SK-N-SH (cell line): ENCODE measurements around the gene TMEM39B. TPM values are rescaled to one million over a fixed set of nuclear protein-coding genes. Genes with fewer than 3 reads are reported as not detected.

Source experiments
- CTCF ChIA-PET: fragments of 300-600, 350-600 bp; formaldehyde crosslinking; extraction: SDS; loops from one replicate; lab custom pipeline; 2021; lab: Yijun Ruan, JAX
- POLR2A ChIA-PET: fragments of 350-600 bp; sonication (Branson Sonifier 250); formaldehyde crosslinking; extraction: SDS; loops from one replicate; lab custom pipeline; 2020; ENCODE audit warnings: antibody characterized with exemption, inconsistent platforms; lab: Yijun Ruan, JAX
- DNase-seq: peaks from one replicate; pipeline ENCODE4 v3.0.0; 2012
- H2AFZ ChIP-seq: fragments of 200-600 bp; sonication (generic); 2 replicates; pipeline ENCODE4 v1.8.1; 2016; ENCODE audit warnings: antibody characterized with exemption, mild to moderate bottlenecking, low read depth
- H3F3A ChIP-seq: fragments of 200-600 bp; sonication (generic); replicated peaks from 2 replicates; pipeline ENCODE3; 2016; ENCODE audit warnings: antibody characterized with exemption, mild to moderate bottlenecking; ENCODE audit not compliant: insufficient read depth
- H3K27ac ChIP-seq, 2 experiments: fragments of 200-500 bp in 1 of 2; fragments of 200-600 bp in 1 of 2; sonication (Bioruptor generic) in 1 of 2; sonication (generic), shearing (Covaris generic) in 1 of 2; 2 replicates each; pipeline versions ENCODE4 v1.5.1 to v1.6.1; 2014 to 2016; ENCODE audit warnings: low read depth in 2 of 2, inconsistent platforms in 1 of 2, low read length in 1 of 2, mild to moderate bottlenecking in 1 of 2, mixed read lengths in 1 of 2
- H3K27me3 ChIP-seq: fragments of 200-600 bp; sonication (generic), shearing (Covaris generic); 2 replicates; pipeline ENCODE4 v1.6.1; 2016; ENCODE audit warnings: mixed run types; ENCODE audit not compliant: insufficient read depth
- H3K36me3 ChIP-seq, 2 experiments: fragments of 200-500 bp in 1 of 2; fragments of 200-600 bp in 1 of 2; sonication (Bioruptor generic) in 1 of 2; sonication (generic) in 1 of 2; replicated peaks in 1 of 2; 2 replicates each; pipeline versions ENCODE3 to v1.5.1; 2014 to 2016; ENCODE audit warnings: low read length in 1 of 2, mild to moderate bottlenecking in 1 of 2; ENCODE audit not compliant: insufficient read depth in 2 of 2, control insufficient read depth in 1 of 2
- H3K4me1 ChIP-seq, 2 experiments: fragments of 200-500 bp in 1 of 2; fragments of 200-600 bp in 1 of 2; sonication (Bioruptor generic) in 1 of 2; sonication (generic), shearing (Covaris generic) in 1 of 2; 2 replicates each; pipeline versions ENCODE4 v1.5.1 to v1.6.1; 2014 to 2016; ENCODE audit warnings: low read depth in 1 of 2, low read length in 1 of 2, mixed run types in 1 of 2; ENCODE audit not compliant: insufficient read depth in 2 of 2, control insufficient read depth in 1 of 2
- H3K4me2 ChIP-seq: fragments of 200-600 bp; sonication (generic), shearing (Covaris generic); 2 replicates; pipeline ENCODE4 v1.6.1; 2017; ENCODE audit warnings: mixed run types
- H3K4me3 ChIP-seq, 2 experiments: fragments of 200-500 bp in 1 of 2; fragments of 200-600 bp in 1 of 2; sonication (Bioruptor generic) in 1 of 2; sonication (generic), shearing (Covaris generic) in 1 of 2; 2 replicates each; pipeline versions ENCODE4 v1.5.1 to v1.8.1; 2014 to 2016; ENCODE audit warnings: low read depth in 2 of 2, inconsistent platforms in 1 of 2, low read length in 1 of 2, mild to moderate bottlenecking in 1 of 2, mixed read lengths in 1 of 2, moderate library complexity in 1 of 2
- H3K79me2 ChIP-seq: fragments of 200-600 bp; sonication (generic); 2 replicates; pipeline ENCODE4 v1.8.1; 2017; ENCODE audit warnings: mild to moderate bottlenecking; ENCODE audit not compliant: insufficient read depth
- H3K9ac ChIP-seq: fragments of 200-600 bp; sonication (generic); 2 replicates; pipeline ENCODE4 v1.6.1; 2017; ENCODE audit warnings: mixed run types
- H3K9me2 ChIP-seq: fragments of 200-600 bp; sonication (generic); 2 replicates; pipeline ENCODE4 v1.6.1; 2017; ENCODE audit warnings: mixed run types
- H3K9me3 ChIP-seq: fragments of 200-600 bp; sonication (generic); 2 replicates; pipeline ENCODE4 v1.6.1; 2017; ENCODE audit warnings: mixed run types, mild to moderate bottlenecking, moderate library complexity
- H4K20me1 ChIP-seq: fragments of 200-600 bp; sonication (generic); 2 replicates; pipeline ENCODE4 v1.6.1; 2017; ENCODE audit warnings: mild to moderate bottlenecking, mixed run types; ENCODE audit not compliant: insufficient read depth
- CTCF ChIP-seq: fragments of 200-600 bp; sonication (generic); IDR thresholded peaks from 2 replicates; pipeline ENCODE4 v1.6.1; 2017; ENCODE audit warnings: antibody characterized with exemption, mild to moderate bottlenecking, moderate library complexity
- ELF1 ChIP-seq: IDR thresholded peaks from 2 replicates; pipeline ENCODE4 v1.4.0; 2012
- FOSL2 ChIP-seq: IDR thresholded peaks from 2 replicates; pipeline ENCODE4 v1.4.0; 2012; ENCODE audit warnings: low read depth, mild to moderate bottlenecking, moderate library complexity, borderline replicate concordance
- FOXJ3 ChIP-seq: sonication (generic); formaldehyde crosslinking; IDR thresholded peaks from 2 replicates; pipeline ENCODE4 v1.5.1; 2020; ENCODE audit warnings: mild to moderate bottlenecking, missing genetic modification reagents
- GATA2 ChIP-seq: sonication (generic); formaldehyde crosslinking; IDR thresholded peaks from 2 replicates; pipeline ENCODE4 v1.5.0; 2020; ENCODE audit warnings: mild to moderate bottlenecking, missing genetic modification reagents
- MEF2A ChIP-seq: IDR thresholded peaks from 2 replicates; pipeline ENCODE4 v1.4.0; 2012; ENCODE audit warnings: low read depth, borderline replicate concordance
- MXI1 ChIP-seq: IDR thresholded peaks from 2 replicates; pipeline ENCODE4 v1.6.1; 2012; ENCODE audit warnings: mild to moderate bottlenecking, low read depth, low read length, improper control_type of control experiment
- PBX3 ChIP-seq: IDR thresholded peaks from 2 replicates; pipeline ENCODE4; 2012
- POLR2AphosphoS5 ChIP-seq: IDR thresholded peaks from 2 replicates; pipeline ENCODE4 v1.6.1; 2012; ENCODE audit warnings: low read depth, low read length
- RXRA ChIP-seq: IDR thresholded peaks from 2 replicates; pipeline ENCODE4 v1.4.0; 2012; ENCODE audit warnings: low read depth, mild to moderate bottlenecking, borderline replicate concordance
- WGBS: methylation state at CpG from one replicate; pipeline ENCODE4 v1.1.6; 2017; ENCODE audit warnings: low lambda C conversion rate; 5-methylcytosine and 5-hydroxymethylcytosine counted together
- polyA plus RNA-seq, 3 experiments: library from polyadenylated mRNA; depleted of rRNA; stranded (reverse); fragments of >200 nt; gene quantifications; 2 replicates each; pipeline ENCODE4 v1.2.3, GENCODE V29; 2012

TMEM39B gene
- polyA plus RNA-seq, 1 of the 3 experiments (the other 2 are of a cell fraction) = 25.1 TPM

- peak overlapping the region in 1 of 2 experiments; percentile 16; a peak in 1 of 4 replicates for H3K27ac ChIP-seq
- peaks cover 11% of the 10 kb centered on the region for H4K20me1 ChIP-seq
- H2AFZ ChIP-seq = no peak overlapping the region
- ChIA-PET CTCF (no interaction called here), POLR2A (no interaction called here)
- no peak overlapping the region for H3K4me3 ChIP-seq
- no peak overlapping the region for H3K9ac ChIP-seq
- H3K4me2 ChIP-seq = 0 out of 2 replicates have a peak overlapping the region, but pooled peaks have one; percentile 5
- H3K79me2 ChIP-seq = peaks cover 12% of the 10 kb centered on the region
- H3K4me1 ChIP-seq = peaks cover 12 to 32% of the 10 kb centered on the region in 2 experiments
- WGBS = 87% methylated on average over 5 of the region's 5 CpGs
- peaks cover 57% of the 10 kb centered on the region for H3F3A ChIP-seq
- TF ChIP-seq POLR2AphosphoS5 (peak; percentile 35; the same call in 1 of the 2 replicates), MEF2A (no peak)
- TF ChIP-seq, all 33 proteins: peak for 1
- H3K9me3 ChIP-seq = no peaks in the 10 kb centered on the region
- no peaks in the 10 kb centered on the region for H3K27me3 ChIP-seq
- no peak for DNase-seq
- H3K9me2 ChIP-seq = no peaks in the 10 kb centered on the region
- peaks cover under 1 to 9% of the 10 kb centered on the region in 2 experiments for H3K36me3 ChIP-seq
Observed at GRCh38 chr1:32068957-32069588, 3.7 kb upstream of the TMEM39B start.

GRCh38 chr1:32071758-32072621 lies 749 bp upstream of the TMEM39B start:
- peaks cover 8 to 10% of the 10 kb centered on the region in 2 experiments for H3K36me3 ChIP-seq
- H3F3A ChIP-seq = peaks cover 34% of the 10 kb centered on the region
- ChIA-PET CTCF (interaction anchor here (1.0 to 1.2 kb wide), 2 partner anchors 108 to 309 kb away, joined by 3 to 5 read pairs; no protein-coding TSS in a partner anchor), POLR2A (interaction anchor here (0.9 to 2.4 kb wide), 13 partner anchors 9 to 139 kb away, joined by 3 to 16 read pairs (median 5); partner anchors contain the start of genes KHDRBS1, KPNA6 and TXLNA)
- WGBS = 27% methylated on average over 14 of the region's 14 CpGs
- H3K9me3 ChIP-seq = no peaks in the 10 kb centered on the region
- H2AFZ ChIP-seq = peak overlapping the region; percentile 76; the same call in 1 of the 2 replicates
- peak overlapping the region; percentile 84 to 92 for H3K27ac ChIP-seq
- peak overlapping the region; percentile 83 for H3K9ac ChIP-seq
- DNase-seq = no peak
- H3K9me2 ChIP-seq = no peaks in the 10 kb centered on the region
- H3K79me2 ChIP-seq = peaks cover 26% of the 10 kb centered on the region
- H3K4me3 ChIP-seq = peak overlapping the region; percentile 65 to 71
- no peaks in the 10 kb centered on the region for H3K27me3 ChIP-seq
- H3K4me2 ChIP-seq = peak overlapping the region; percentile 85
- 0 out of 2 replicates have a peak, but pooled peaks cover 4% of the 10 kb centered on the region for H4K20me1 ChIP-seq
- TF ChIP-seq GATA2 (CRISPR knock-in tag) = no peak
- TF ChIP-seq FOSL2 = no peak; the same call in 1 of the 2 replicates
- no peak for TF ChIP-seq FOXJ3 (CRISPR knock-in tag)
- TF ChIP-seq CTCF = no peak
- no peak for TF ChIP-seq ELF1
- no peak for TF ChIP-seq PBX3
- no peak for TF ChIP-seq RXRA
- no peak for TF ChIP-seq MXI1
- H3K4me1 ChIP-seq = peaks cover 13 to 31% of the 10 kb centered on the region in 2 experiments
